ENCODE measurements around the gene TNRC18. TPM values are rescaled to one million over a fixed set of nuclear protein-coding genes. Genes with fewer than 3 reads are reported as not detected.
"Not testable (repeated sequence)": the region's sequence is repeated elsewhere in the genome, so short reads cannot be mapped to it uniquely, and the experiment has no call there.

The TNRC18 gene
- total and polyA plus RNA-seq, 4 experiments from 2014 or later = 0.11 to 48.9 (median 24.5) TPM

DNA sequence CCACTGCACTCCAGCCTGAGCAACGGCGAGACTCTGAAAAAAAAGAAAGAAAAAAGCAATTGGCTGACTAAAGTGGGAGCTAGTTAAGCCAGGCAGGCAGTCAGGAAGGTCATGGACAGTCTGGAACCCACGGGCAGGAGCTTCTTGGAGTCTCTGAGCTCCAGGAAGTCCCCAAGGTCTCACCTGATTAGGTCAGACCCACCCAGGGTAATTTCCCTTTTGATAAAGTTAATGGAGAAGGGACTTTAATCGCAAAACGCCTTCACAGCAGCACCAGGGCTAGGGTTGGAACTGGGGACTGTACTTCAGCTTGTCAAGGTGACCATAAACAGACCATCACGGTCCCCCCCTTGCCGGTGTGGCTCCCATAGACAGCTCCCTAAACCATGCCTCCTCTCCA, 134.3 kb downstream of the TNRC18 start:
- no peak for DNase-seq
- Mint-ChIP-seq H3K9me3 (peaks cover 0 to 4% (median under 1%) of the 10 kb centered on the region in 8 donors), H3K27ac (no peak overlapping the region), H3K4me3 (no peak overlapping the region), H3K36me3 (no peaks in the 10 kb centered on the region), H3K4me1 (peaks cover 0 to 2% (median 0%) of the 10 kb centered on the region in 4 donors), H3K27me3 (peaks cover 2 to 8% of the 10 kb centered on the region in 2 donors)
- POLR2A ChIA-PET (ENCODE audit: partially characterized antibody) = no interaction called here
- Histone ChIP-seq H3K9me3 (ENCODE audit: control insufficient read depth in 1 of 2, low read length in 2 of 2) (no peaks in the 10 kb centered on the region), H3K27ac (ENCODE audit: low read depth, low read length) (no peak overlapping the region), H3K36me3 (ENCODE audit: insufficient read depth, low read length) (no peaks in the 10 kb centered on the region), H3K27me3 (ENCODE audit: insufficient read depth, low read length) (no peaks in the 10 kb centered on the region), H3K4me1 (ENCODE audit: insufficient read depth, low read length) (no peaks in the 10 kb centered on the region), H3K4me3 (ENCODE audit: low read length in 2 of 2) (no peak overlapping the region)
- CTCF ChIA-PET (ENCODE audit: partially characterized antibody) = no interaction called here
- intact Hi-C loops (cut with micrococcal nuclease) = no loop called here

DNA sequence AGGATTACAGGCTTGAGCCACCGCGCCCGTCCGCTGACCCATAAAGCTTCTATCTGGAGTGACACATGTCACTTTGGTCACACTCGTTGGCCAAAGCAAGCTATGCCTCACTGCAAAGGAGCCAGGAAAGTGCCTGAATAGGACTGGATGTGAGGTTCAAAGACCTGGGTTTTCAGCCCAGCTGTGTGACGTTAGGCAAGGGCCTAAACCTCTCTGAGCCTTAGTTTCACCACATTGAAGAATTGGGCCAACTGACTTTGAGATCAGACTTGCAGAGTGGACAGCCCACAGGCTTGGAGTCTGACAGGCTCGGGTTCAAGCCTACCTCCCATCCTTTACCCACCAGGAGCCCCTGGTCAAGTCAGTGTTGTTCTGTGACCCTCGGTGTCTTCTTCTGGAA, 135.1 kb downstream of the TNRC18 start:
- H3K4me3 ChIP-seq (ENCODE audit: low read length in 2 of 2); CTCF ChIA-PET (ENCODE audit: partially characterized antibody); H3K4me3 Mint-ChIP-seq; H3K36me3 ChIP-seq (ENCODE audit: insufficient read depth, low read length); H3K27ac ChIP-seq (ENCODE audit: low read depth, low read length); H3K4me1 Mint-ChIP-seq; H3K27ac Mint-ChIP-seq; DNase-seq; intact Hi-C loops (cut with micrococcal nuclease); H3K9me3 ChIP-seq (ENCODE audit: control insufficient read depth in 1 of 2, low read length in 2 of 2); H3K4me1 ChIP-seq (ENCODE audit: insufficient read depth, low read length); H3K9me3 Mint-ChIP-seq; H3K36me3 Mint-ChIP-seq; H3K27me3 ChIP-seq (ENCODE audit: insufficient read depth, low read length); POLR2A ChIA-PET (ENCODE audit: partially characterized antibody): not testable (repeated sequence)
- H3K27me3 Mint-ChIP-seq = peaks cover 4 to 10% of the 10 kb centered on the region in 2 donors

DNA sequence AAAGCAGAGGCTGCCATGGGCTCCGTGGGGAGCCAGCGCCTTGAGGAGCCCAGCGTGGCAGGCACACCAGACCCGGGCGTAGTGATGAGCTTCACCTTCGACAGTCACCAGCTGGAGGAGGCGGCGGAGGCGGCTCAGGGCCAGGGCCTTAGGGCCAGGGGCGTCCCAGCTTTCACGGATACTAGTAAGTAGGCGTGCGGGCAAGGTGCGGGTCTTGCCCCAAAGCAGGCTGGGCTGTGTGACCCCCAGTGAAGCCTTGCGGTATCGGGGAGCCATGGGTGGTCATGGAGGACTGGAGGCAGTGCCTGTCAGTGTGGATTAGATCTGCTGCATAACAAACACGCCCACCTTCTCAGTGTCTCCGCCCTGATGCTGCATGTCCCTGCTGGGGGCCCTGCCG, 135.8 kb downstream of the TNRC18 start:
- Histone ChIP-seq H3K4me1 (ENCODE audit: insufficient read depth, low read length) (peaks cover 5% of the 10 kb centered on the region), H3K4me3 (ENCODE audit: low read length in 2 of 2) (no peak overlapping the region), H3K27me3 (ENCODE audit: insufficient read depth, low read length) (no peaks in the 10 kb centered on the region), H3K9me3 (ENCODE audit: control insufficient read depth in 1 of 2, low read length in 2 of 2) (no peaks in the 10 kb centered on the region), H3K36me3 (ENCODE audit: insufficient read depth, low read length) (no peaks in the 10 kb centered on the region), H3K27ac (ENCODE audit: low read depth, low read length) (no peak overlapping the region)
- Mint-ChIP-seq H3K4me3 (no peak overlapping the region), H3K27ac (no peak overlapping the region), H3K27me3 (peaks cover 4 to 10% of the 10 kb centered on the region in 2 donors), H3K36me3 (no peaks in the 10 kb centered on the region), H3K4me1 (no peaks in the 10 kb centered on the region), H3K9me3 (no peaks in the 10 kb centered on the region)
- intact Hi-C loops (cut with micrococcal nuclease) = no loop called here
- CTCF ChIA-PET (ENCODE audit: partially characterized antibody) = no interaction called here
- POLR2A ChIA-PET (ENCODE audit: partially characterized antibody) = no interaction called here
- DNase-seq = no peak

DNA sequence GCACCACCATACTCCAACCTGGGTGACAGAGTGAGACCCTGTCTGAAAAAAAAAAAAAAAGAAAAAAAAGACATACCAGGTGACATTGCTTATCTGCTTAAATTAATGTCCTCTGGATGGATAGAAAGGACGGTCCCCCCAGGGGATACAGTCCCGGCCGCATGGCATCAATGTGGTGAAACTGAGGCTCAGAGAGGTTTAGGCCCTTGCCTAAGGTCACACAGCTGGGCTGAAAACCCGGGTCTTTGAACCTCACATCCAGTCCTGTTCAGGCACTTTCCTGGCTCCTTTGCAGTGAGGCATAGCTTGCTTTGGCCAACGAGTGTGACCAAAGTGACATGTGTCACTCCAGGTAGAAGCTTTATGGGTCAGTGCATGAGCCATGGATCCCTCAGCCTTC, 136.3 kb downstream of the TNRC18 start:
- DNase-seq; H3K4me1 ChIP-seq (ENCODE audit: insufficient read depth, low read length); H3K27ac ChIP-seq (ENCODE audit: low read depth, low read length); H3K36me3 Mint-ChIP-seq; H3K27ac Mint-ChIP-seq; CTCF ChIA-PET (ENCODE audit: partially characterized antibody); intact Hi-C loops (cut with micrococcal nuclease); H3K9me3 Mint-ChIP-seq; H3K4me3 Mint-ChIP-seq; H3K9me3 ChIP-seq (ENCODE audit: control insufficient read depth in 1 of 2, low read length in 2 of 2); H3K4me1 Mint-ChIP-seq; H3K4me3 ChIP-seq (ENCODE audit: low read length in 2 of 2); H3K27me3 ChIP-seq (ENCODE audit: insufficient read depth, low read length); POLR2A ChIA-PET (ENCODE audit: partially characterized antibody); H3K36me3 ChIP-seq (ENCODE audit: insufficient read depth, low read length): not testable (repeated sequence)
- H3K27me3 Mint-ChIP-seq = peaks cover 4 to 10% of the 10 kb centered on the region in 2 donors

DNA sequence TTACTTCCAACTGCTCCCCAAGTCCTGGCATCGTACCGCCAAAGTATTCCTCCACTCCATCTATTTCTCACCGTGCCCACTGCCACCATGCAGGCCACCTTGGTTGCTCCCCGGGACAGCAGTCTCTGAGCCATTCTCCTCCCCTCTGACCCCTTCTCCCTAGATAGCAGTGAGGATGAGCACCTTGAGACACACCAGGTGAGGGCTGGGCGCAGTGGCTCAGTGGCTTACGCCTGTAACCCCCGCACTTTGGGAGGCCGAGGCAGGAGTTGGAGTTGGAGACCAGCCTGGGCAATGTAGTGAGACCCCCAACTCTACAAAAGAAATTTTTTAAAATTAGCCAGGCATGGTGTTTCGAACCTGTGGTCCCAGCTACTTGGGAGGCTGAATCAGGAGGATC, 136.7 kb downstream of the TNRC18 start:
- no peak for DNase-seq
- intact Hi-C loops (cut with micrococcal nuclease) = no loop called here
- Mint-ChIP-seq H3K4me3 (no peak overlapping the region), H3K27ac (no peak overlapping the region), H3K9me3 (no peaks in the 10 kb centered on the region), H3K4me1 (no peaks in the 10 kb centered on the region), H3K36me3 (no peaks in the 10 kb centered on the region), H3K27me3 (peaks cover 4 to 10% of the 10 kb centered on the region in 2 donors)
- H3K27me3 ChIP-seq (ENCODE audit: insufficient read depth, low read length) = no peaks in the 10 kb centered on the region
- no peak overlapping the region for H3K4me3 ChIP-seq (ENCODE audit: low read length in 2 of 2)
- ChIA-PET CTCF (ENCODE audit: partially characterized antibody) (no interaction called here), POLR2A (ENCODE audit: partially characterized antibody) (no interaction called here)
- H3K4me1 ChIP-seq (ENCODE audit: insufficient read depth, low read length) = peaks cover 5% of the 10 kb centered on the region
- no peaks in the 10 kb centered on the region for H3K36me3 ChIP-seq (ENCODE audit: insufficient read depth, low read length)
- H3K9me3 ChIP-seq (ENCODE audit: control insufficient read depth in 1 of 2, low read length in 2 of 2) = no peaks in the 10 kb centered on the region
- H3K27ac ChIP-seq (ENCODE audit: low read depth, low read length) = no peak overlapping the region

DNA sequence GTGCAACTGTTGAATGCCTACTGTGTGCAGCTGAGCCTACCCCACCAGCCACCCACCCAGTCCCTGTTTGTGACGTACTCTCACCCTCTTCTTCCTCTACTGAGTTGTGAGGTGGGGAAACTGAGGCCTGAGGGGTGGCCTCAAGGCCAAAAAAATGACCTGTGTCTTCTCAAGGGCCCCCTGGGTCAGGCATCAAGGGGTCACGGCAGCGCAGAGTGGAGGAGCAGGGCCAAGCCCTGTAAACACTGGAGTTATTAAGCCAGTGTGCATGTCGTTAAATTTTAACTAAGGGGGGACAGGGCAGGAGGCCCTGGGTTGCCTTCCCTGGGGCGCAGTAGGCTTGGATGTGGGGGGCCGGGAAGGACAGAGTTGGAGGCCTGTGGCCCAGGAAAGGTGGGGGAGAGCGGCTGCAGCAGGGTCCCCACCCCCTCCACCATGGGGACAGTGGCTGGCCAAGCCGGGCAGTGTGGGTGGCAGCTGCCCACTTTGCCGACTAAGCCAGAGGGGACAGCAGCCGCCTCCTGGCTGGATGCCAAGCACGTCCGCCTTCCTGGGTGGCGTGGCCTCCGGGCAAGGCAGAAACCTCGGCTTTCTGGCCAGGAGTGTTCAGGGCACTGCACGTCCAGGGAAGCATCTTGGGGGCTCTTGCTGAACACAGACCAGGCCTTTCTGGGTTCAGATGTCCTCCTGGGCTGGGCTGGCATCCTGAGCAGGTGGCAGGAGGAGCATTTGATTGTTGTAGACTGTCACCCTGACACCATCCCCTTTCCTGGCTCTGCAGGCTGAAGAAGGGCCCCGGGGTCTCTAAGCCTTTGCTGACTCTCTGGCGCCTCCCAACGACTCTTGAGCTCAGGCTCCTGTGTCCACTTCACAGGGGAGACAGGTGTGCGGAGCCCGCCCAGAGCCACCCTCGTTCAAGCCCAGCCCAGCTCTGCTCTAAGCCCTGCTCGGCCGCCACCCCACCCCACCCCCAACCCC, 139.0 kb downstream of the TNRC18 start:
- Mint-ChIP-seq H3K27ac (no peak overlapping the region), H3K27me3 (peaks cover 4 to 15% of the 10 kb centered on the region in 2 donors), H3K36me3 (no peaks in the 10 kb centered on the region), H3K9me3 (no peaks in the 10 kb centered on the region), H3K4me1 (no peaks in the 10 kb centered on the region), H3K4me3 (peak overlapping the region in 6 of 8 donors; percentile 38 to 71 (median 62))
- Histone ChIP-seq H3K27me3 (ENCODE audit: insufficient read depth, low read length) (no peaks in the 10 kb centered on the region), H3K4me3 (ENCODE audit: low read length in 2 of 2) (no peak overlapping the region), H3K9me3 (ENCODE audit: control insufficient read depth in 1 of 2, low read length in 2 of 2) (no peaks in the 10 kb centered on the region), H3K36me3 (ENCODE audit: insufficient read depth, low read length) (no peaks in the 10 kb centered on the region), H3K27ac (ENCODE audit: low read depth, low read length) (no peak overlapping the region), H3K4me1 (ENCODE audit: insufficient read depth, low read length) (peaks cover 5% of the 10 kb centered on the region)
- DNase-seq = no peak
- ChIA-PET CTCF (ENCODE audit: partially characterized antibody) (no interaction called here), POLR2A (ENCODE audit: partially characterized antibody) (no interaction called here)
- intact Hi-C loops (cut with micrococcal nuclease) = no loop called here

DNA sequence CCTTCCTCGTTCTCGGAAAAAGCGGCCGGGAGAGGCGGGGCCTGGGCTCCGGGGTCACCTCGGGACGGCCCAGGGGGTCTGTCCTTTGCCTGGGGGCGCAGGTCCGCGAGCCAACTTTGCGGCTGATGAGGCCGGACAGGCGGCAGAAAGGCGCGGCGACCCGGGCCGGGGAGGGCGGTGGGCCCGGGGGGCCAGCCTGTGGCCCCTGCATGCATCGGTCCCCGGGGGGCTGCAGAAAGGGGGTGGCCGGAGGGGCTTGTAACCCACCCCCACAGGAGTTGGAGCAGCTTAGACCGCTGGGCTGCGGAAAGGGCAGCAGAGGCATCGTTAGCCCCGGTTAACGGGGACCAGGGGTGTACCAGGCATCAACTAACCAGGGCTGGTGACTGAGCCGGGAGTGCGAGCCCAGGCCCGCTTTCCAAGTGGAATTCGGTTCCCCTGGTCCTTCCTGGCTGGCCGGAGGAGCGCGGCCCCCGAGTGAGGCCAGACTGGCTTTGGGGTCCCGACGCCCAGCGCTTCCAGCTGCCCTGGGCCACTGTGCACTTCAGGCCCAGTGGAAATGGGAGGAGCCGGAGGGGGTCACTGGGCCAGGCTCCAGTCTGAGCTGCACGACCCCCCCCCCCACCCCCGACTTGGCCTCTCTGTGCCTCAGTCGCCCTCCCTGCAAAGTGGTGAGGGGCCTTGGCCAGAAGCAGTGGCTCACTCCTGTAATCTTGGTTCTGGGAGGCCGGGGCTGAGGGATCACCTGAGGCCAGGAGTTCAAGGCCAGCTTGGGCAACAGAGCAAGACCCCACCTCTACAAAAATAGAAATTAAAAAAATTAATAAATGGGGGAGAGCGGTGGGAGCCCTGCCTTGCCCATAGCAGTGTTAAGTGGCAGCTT, 140.0 kb downstream of the TNRC18 start:
- H3K4me3 ChIP-seq (ENCODE audit: low read length in 2 of 2) = no peak overlapping the region
- H3K4me1 ChIP-seq (ENCODE audit: insufficient read depth, low read length) = peaks cover 5% of the 10 kb centered on the region
- H3K36me3 ChIP-seq (ENCODE audit: insufficient read depth, low read length) = no peaks in the 10 kb centered on the region
- Mint-ChIP-seq H3K27me3 (peaks cover 4 to 15% of the 10 kb centered on the region in 2 donors), H3K9me3 (no peaks in the 10 kb centered on the region), H3K4me1 (no peaks in the 10 kb centered on the region), H3K4me3 (peak overlapping the region in 1 of 8 donors; percentile 67), H3K27ac (no peak overlapping the region), H3K36me3 (no peaks in the 10 kb centered on the region)
- intact Hi-C loops (cut with micrococcal nuclease) = no loop called here
- CTCF ChIA-PET (ENCODE audit: partially characterized antibody) = no interaction called here
- no peaks in the 10 kb centered on the region for H3K9me3 ChIP-seq (ENCODE audit: control insufficient read depth in 1 of 2, low read length in 2 of 2)
- no peaks in the 10 kb centered on the region for H3K27me3 ChIP-seq (ENCODE audit: insufficient read depth, low read length)
- no peak for DNase-seq
- H3K27ac ChIP-seq (ENCODE audit: low read depth, low read length) = no peak overlapping the region
- POLR2A ChIA-PET (ENCODE audit: partially characterized antibody) = no interaction called here

Data from CD4-positive, alpha-beta memory T cell (primary cell).